AG10803 (cell line): ENCODE results near the gene RECQL5.

ENCODE experiments used
- DNase-seq: peaks from one replicate; pipeline ENCODE4 v3.0.0; 2010; ENCODE audit warnings: low read depth
- H3K4me3 ChIP-seq: 2 replicates; pipeline ENCODE4 v1.5.1; 2011; ENCODE audit warnings: mild to moderate bottlenecking, low read length, control low read depth
- CTCF ChIP-seq: conservative IDR thresholded peaks from 2 replicates; pipeline ENCODE4 v1.5.1; 2011; ENCODE audit warnings: mild to moderate bottlenecking, low read length, control low read depth, inconsistent platforms

RECQL5 gene

GRCh38 chr17:75604034-75604695, 62.8 kb downstream of the RECQL5 start:
- peak; percentile 9 for DNase-seq
- TF ChIP-seq CTCF = no peak
- no peak overlapping the region for H3K4me3 ChIP-seq

- no peak overlapping the region for H3K4me3 ChIP-seq
- no peak for DNase-seq
- TF ChIP-seq CTCF = no peak
Measured at GRCh38 chr17:75603123-75603522, 63.8 kb downstream of the RECQL5 start.

GRCh38 chr17:75602644-75603043, 64.3 kb downstream of the RECQL5 start:
- DNase-seq = no peak
- no peak for TF ChIP-seq CTCF
- H3K4me3 ChIP-seq = no peak overlapping the region

GRCh38 chr17:75601057-75601987, 65.6 kb downstream of the RECQL5 start:
- TF ChIP-seq CTCF = peak; percentile 70
- no peak overlapping the region for H3K4me3 ChIP-seq
- DNase-seq = peak; percentile 20

DNA sequence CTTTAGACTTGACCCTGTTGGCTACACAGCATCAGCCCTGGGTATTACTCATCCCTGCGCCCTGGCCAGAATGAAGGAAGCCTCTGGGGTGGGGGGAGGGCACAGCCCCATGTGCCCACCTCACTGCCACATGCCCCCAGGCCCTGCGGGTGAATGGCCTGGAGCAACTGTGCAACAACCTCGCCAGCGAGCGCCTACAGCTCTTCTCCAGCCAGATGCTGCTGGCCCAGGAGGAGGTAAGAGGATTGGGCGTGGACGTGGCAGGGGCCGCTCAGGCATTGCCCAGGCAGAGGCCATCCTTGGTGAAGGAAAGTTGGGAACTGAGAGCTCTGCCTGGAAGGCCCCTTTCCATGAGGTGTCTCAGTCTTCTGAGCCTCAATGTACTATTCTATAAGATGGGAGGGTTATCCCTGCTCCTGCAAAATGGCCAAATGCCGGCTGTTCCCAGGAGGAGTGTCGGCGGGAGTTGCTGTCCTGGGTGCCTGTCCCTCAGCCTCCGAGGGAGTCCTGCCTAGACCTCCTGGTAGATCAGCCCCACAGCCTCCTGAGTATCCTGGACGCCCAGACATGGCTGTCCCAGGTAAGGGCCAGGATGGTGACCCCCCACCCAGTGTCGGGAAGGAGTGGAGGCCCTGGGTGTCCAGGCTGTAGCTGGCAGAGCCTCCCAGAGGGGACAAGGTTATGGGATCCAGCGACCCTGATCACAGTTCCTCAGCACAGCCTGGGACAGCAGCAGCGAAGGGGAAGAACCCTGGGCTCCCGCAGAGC, 70.5 kb downstream of the RECQL5 start:
- no peak for DNase-seq
- no peak overlapping the region for H3K4me3 ChIP-seq
- TF ChIP-seq CTCF = no peak

GRCh38 chr17:75595920-75596313, 71.0 kb downstream of the RECQL5 start:
- no peak overlapping the region for H3K4me3 ChIP-seq
- DNase-seq = no peak
- TF ChIP-seq CTCF = no peak
